ENCODE measurements around the gene ZNF493.
A peak's percentile ranks its signal among the peaks of the same experiment; 100 is the strongest.

The ZNF493 gene

DNA sequence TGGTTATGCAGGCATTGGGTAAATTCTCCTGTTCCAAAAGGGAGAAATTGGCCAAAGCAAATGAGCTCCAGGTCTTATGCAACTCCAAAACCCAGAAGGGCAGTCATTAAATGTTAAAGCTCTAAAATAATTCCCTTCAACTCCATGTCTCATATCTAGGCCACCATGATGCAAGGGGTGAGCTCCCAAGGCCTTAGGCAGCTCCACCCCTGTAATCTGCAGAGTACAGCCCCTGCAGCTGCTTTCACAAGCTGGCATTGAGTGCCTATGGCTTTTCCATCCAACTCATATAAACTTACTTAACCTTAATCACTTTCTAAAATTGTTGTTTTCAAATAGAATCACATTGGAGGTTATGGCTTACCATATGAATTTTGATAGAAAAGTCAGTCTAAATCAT, 63.8 kb downstream of the ZNF493 start:
- H3K4me2 ChIP-seq (ENCODE audit: low read depth, low read length, poor library complexity, severe bottlenecking), result no peak overlapping the region
- peaks cover 12% of the 10 kb centered on the region; the same call in 1 of the 2 replicates for H3K36me3 ChIP-seq (ENCODE audit: low read length)
- H3K27ac ChIP-seq (ENCODE audit: low read depth, low read length), result no peak overlapping the region
- no peak overlapping the region for H2AFZ ChIP-seq (ENCODE audit: low read depth, low read length, severe bottlenecking)
- no peaks in the 10 kb centered on the region for H3K9me2 ChIP-seq (replicated peaks; ENCODE audit: insufficient read depth, low read length)
- H4K20me1 ChIP-seq (ENCODE audit: low read depth, low read length), result no peaks in the 10 kb centered on the region
- peaks cover 14% of the 10 kb centered on the region; the same call in 1 of the 2 replicates for H3K79me2 ChIP-seq (ENCODE audit: insufficient read depth, low read length)
- no peaks in the 10 kb centered on the region for H3K27me3 ChIP-seq (ENCODE audit: low read length)
- H3F3A ChIP-seq (ENCODE audit: insufficient read depth), result no peaks in the 10 kb centered on the region
- H3K9me3 ChIP-seq (ENCODE audit: insufficient read depth, low read length), result peaks cover 6% of the 10 kb centered on the region; the same call in 1 of the 2 replicates
- no peak overlapping the region for H3K4me3 ChIP-seq (ENCODE audit: insufficient read depth, low read length, poor library complexity, severe bottlenecking)
- TF ChIP-seq EZH2phosphoT487 (conservative IDR thresholded peaks at IDR 0.05; ENCODE audit: low read length), result no peak
- TF ChIP-seq, protein P1, sequence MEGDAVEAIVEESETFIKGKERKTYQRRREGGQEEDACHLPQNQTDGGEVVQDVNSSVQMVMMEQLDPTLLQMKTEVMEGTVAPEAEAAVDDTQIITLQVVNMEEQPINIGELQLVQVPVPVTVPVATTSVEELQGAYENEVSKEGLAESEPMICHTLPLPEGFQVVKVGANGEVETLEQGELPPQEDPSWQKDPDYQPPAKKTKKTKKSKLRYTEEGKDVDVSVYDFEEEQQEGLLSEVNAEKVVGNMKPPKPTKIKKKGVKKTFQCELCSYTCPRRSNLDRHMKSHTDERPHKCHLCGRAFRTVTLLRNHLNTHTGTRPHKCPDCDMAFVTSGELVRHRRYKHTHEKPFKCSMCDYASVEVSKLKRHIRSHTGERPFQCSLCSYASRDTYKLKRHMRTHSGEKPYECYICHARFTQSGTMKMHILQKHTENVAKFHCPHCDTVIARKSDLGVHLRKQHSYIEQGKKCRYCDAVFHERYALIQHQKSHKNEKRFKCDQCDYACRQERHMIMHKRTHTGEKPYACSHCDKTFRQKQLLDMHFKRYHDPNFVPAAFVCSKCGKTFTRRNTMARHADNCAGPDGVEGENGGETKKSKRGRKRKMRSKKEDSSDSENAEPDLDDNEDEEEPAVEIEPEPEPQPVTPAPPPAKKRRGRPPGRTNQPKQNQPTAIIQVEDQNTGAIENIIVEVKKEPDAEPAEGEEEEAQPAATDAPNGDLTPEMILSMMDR (IDR thresholded peaks at IDR 0.05; ENCODE audit: insufficient read depth, low read length, poor library complexity, severe bottlenecking), result no peak
- H3K9ac ChIP-seq (ENCODE audit: low read length), result no peak overlapping the region

DNA sequence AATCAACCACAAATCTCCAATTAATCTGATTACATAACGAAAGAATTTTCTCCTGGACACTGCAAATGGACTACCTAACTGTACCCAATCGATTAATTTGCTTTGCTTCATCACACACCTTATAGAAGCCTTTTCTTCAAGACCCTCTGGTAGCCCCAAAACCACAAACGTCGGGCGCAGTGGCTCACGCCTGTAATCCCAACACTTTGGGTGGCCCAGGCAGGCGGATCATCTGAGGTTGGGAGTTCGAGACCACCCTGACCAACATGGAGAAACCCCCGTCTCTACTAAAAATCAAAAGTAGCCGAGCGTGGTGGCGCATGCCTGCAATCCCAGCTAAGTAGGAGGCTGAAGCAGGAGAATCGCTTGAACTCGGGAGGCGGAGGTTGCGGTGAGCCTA, 65.6 kb downstream of the ZNF493 start:
- Histone ChIP-seq H3K9me3 (ENCODE audit: insufficient read depth, low read length) (no peaks in the 10 kb centered on the region), H3K4me2 (ENCODE audit: low read depth, low read length, poor library complexity, severe bottlenecking) (peak overlapping the region; percentile 63), H3F3A (ENCODE audit: insufficient read depth) (no peaks in the 10 kb centered on the region), H3K79me2 (ENCODE audit: insufficient read depth, low read length) (peaks cover 14% of the 10 kb centered on the region; the same call in 1 of the 2 replicates), H3K27ac (ENCODE audit: low read depth, low read length) (no peak overlapping the region), H2AFZ (ENCODE audit: low read depth, low read length, severe bottlenecking) (no peak overlapping the region), H4K20me1 (ENCODE audit: low read depth, low read length) (no peaks in the 10 kb centered on the region), H3K9me2 (replicated peaks; ENCODE audit: insufficient read depth, low read length) (no peaks in the 10 kb centered on the region), H3K4me3 (ENCODE audit: insufficient read depth, low read length, poor library complexity, severe bottlenecking) (peak overlapping the region; percentile 83), H3K27me3 (ENCODE audit: low read length) (no peaks in the 10 kb centered on the region), H3K36me3 (ENCODE audit: low read length) (no peaks in the 10 kb centered on the region), H3K9ac (ENCODE audit: low read length) (no peak overlapping the region)
- TF ChIP-seq, protein P1 (IDR thresholded peaks at IDR 0.05; ENCODE audit: insufficient read depth, low read length, poor library complexity, severe bottlenecking), result no peak
- TF ChIP-seq EZH2phosphoT487 (conservative IDR thresholded peaks at IDR 0.05; ENCODE audit: low read length), result no peak

DNA sequence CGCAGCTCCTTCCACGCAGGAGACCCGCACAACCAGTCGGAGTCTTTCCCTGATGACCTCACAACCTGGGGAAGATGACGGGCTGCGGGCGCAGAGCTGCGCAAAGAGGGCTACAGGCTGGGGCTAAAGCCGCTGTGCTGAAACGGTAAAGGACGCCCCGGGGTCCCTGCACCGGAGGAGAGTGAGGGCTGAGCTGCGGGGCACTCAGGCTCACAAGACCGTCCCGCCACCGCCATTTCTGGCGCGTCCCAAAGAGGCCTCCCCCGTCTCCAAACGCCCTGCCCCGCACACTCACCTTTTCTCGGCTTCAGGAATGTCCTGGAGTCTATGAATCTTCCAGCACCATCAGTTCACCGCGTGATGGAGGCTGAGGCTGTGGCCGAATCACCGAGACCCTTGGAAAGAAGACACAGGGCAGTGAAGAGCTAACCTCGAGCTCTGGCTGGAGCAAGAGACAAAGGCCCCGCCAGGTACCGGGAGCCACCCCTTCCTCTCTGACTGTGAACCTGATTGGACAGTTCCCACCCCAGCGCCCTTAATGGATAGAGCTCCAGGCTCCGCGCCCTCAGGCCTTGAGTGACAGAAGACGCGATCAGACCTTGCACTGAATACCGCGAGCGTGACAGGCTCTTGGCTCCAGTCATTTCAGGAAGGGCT, 66.6 kb downstream of the ZNF493 start:
- Histone ChIP-seq H3K4me3 (ENCODE audit: insufficient read depth, low read length, poor library complexity, severe bottlenecking) (peak overlapping the region; percentile 83), H3K27me3 (ENCODE audit: low read length) (no peaks in the 10 kb centered on the region), H3K9me2 (replicated peaks; ENCODE audit: insufficient read depth, low read length) (no peaks in the 10 kb centered on the region), H2AFZ (ENCODE audit: low read depth, low read length, severe bottlenecking) (peak overlapping the region; percentile 76), H3K4me2 (ENCODE audit: low read depth, low read length, poor library complexity, severe bottlenecking) (peak overlapping the region; percentile 63), H3K36me3 (ENCODE audit: low read length) (no peaks in the 10 kb centered on the region), H3K27ac (ENCODE audit: low read depth, low read length) (peak overlapping the region; percentile 37; the same call in 1 of the 2 replicates), H3K79me2 (ENCODE audit: insufficient read depth, low read length) (peaks cover 14% of the 10 kb centered on the region; the same call in 1 of the 2 replicates), H3F3A (ENCODE audit: insufficient read depth) (no peaks in the 10 kb centered on the region), H4K20me1 (ENCODE audit: low read depth, low read length) (no peaks in the 10 kb centered on the region), H3K9me3 (ENCODE audit: insufficient read depth, low read length) (no peaks in the 10 kb centered on the region), H3K9ac (ENCODE audit: low read length) (peak overlapping the region; percentile 73)
- TF ChIP-seq, protein P1 (IDR thresholded peaks at IDR 0.05; ENCODE audit: insufficient read depth, low read length, poor library complexity, severe bottlenecking), result no peak
- TF ChIP-seq EZH2phosphoT487 (conservative IDR thresholded peaks at IDR 0.05; ENCODE audit: low read length), result no peak

Data from SU-DHL-6 (cell line).